Measurements from ENCODE around the gene GAGE12G.
"Not testable (repeated sequence)": the region's sequence is repeated elsewhere in the genome, so short reads cannot be mapped to it uniquely, and the experiment has no call there.

The GAGE12G gene

GRCh38 chrX:49589196-49589595 lies 19.0 kb downstream of the GAGE12G start, which contains the start of gene GAGE2A:
TSS of gene GAGE2A (plus strand) at chrX:49589496. CDS start at chrX:49590651, 1,155 bp downstream.
- H2BK5ac ChIP-seq (ENCODE audit: low read depth, low read length, poor library complexity); H3K79me1 ChIP-seq (ENCODE audit: low read length); H3K4me1 ChIP-seq (ENCODE audit: control insufficient read depth in 1 of 2, insufficient read depth in 2 of 2, low read length in 2 of 2); H3K4me2 ChIP-seq (ENCODE audit: low read length); H3K4ac ChIP-seq (ENCODE audit: low read depth, low read length); H3K36me3 ChIP-seq (ENCODE audit: control insufficient read depth in 1 of 2, insufficient read depth in 2 of 2, low read length in 2 of 2); H2BK120ac ChIP-seq (ENCODE audit: insufficient read depth, low read length, poor library complexity); H3K23ac ChIP-seq (ENCODE audit: low read length); H3K9ac ChIP-seq (ENCODE audit: low read length); H4K12ac ChIP-seq (ENCODE audit: low read depth, low read length); H3K4me3 ChIP-seq (ENCODE audit: low read depth, low read length); H2BK12ac ChIP-seq (ENCODE audit: low read length); H3K79me2 ChIP-seq (ENCODE audit: control insufficient read depth, insufficient read depth, low read length, poor library complexity); H3K14ac ChIP-seq (ENCODE audit: low read length); H4K8ac ChIP-seq (ENCODE audit: low read depth, low read length); H4K91ac ChIP-seq (ENCODE audit: low read depth, low read length); H3K27ac ChIP-seq (ENCODE audit: low read depth, low read length); DNase-seq; H2AK5ac ChIP-seq (ENCODE audit: low read length); H2AFZ ChIP-seq (ENCODE audit: insufficient read depth, low read length, poor library complexity); H3K18ac ChIP-seq (ENCODE audit: low read length); H3K27me3 ChIP-seq (ENCODE audit: insufficient read depth, low read length); H3K9me3 ChIP-seq (ENCODE audit: insufficient read depth, low read depth, low read length): not testable (repeated sequence)
- WGBS (ENCODE audit: extremely low coverage, insufficient coverage, insufficient read length): no CpG with 5 or more reads among the region's 16 CpGs

- not testable (repeated sequence) for H4K91ac ChIP-seq (ENCODE audit: low read depth, low read length); H2AK5ac ChIP-seq (ENCODE audit: low read length); H3K4me3 ChIP-seq (ENCODE audit: low read depth, low read length); H3K4ac ChIP-seq (ENCODE audit: low read depth, low read length); H3K18ac ChIP-seq (ENCODE audit: low read length); H3K14ac ChIP-seq (ENCODE audit: low read length); H3K9me3 ChIP-seq (ENCODE audit: insufficient read depth, low read depth, low read length); H4K8ac ChIP-seq (ENCODE audit: low read depth, low read length); H3K27ac ChIP-seq (ENCODE audit: low read depth, low read length); H3K9ac ChIP-seq (ENCODE audit: low read length); H3K23ac ChIP-seq (ENCODE audit: low read length); H2AFZ ChIP-seq (ENCODE audit: insufficient read depth, low read length, poor library complexity); H3K4me2 ChIP-seq (ENCODE audit: low read length); H3K36me3 ChIP-seq (ENCODE audit: control insufficient read depth in 1 of 2, insufficient read depth in 2 of 2, low read length in 2 of 2); H3K4me1 ChIP-seq (ENCODE audit: control insufficient read depth in 1 of 2, insufficient read depth in 2 of 2, low read length in 2 of 2); H3K79me2 ChIP-seq (ENCODE audit: control insufficient read depth, insufficient read depth, low read length, poor library complexity); H3K27me3 ChIP-seq (ENCODE audit: insufficient read depth, low read length); H2BK5ac ChIP-seq (ENCODE audit: low read depth, low read length, poor library complexity); H2BK120ac ChIP-seq (ENCODE audit: insufficient read depth, low read length, poor library complexity); H2BK12ac ChIP-seq (ENCODE audit: low read length); H3K79me1 ChIP-seq (ENCODE audit: low read length); H4K12ac ChIP-seq (ENCODE audit: low read depth, low read length); DNase-seq
- WGBS (ENCODE audit: extremely low coverage, insufficient coverage, insufficient read length): no CpG with 5 or more reads among the region's 37 CpGs
Observed at GRCh38 chrX:49589769-49590478, 19.7 kb downstream of the GAGE12G start.

- H3K9me3 ChIP-seq (ENCODE audit: insufficient read depth, low read depth, low read length); H3K4me1 ChIP-seq (ENCODE audit: control insufficient read depth in 1 of 2, insufficient read depth in 2 of 2, low read length in 2 of 2): not testable (repeated sequence)
- no CpG with 5 or more reads among the region's 17 CpGs for WGBS (ENCODE audit: extremely low coverage, insufficient coverage, insufficient read length)
Observed at GRCh38 chrX:49590488-49590887, 20.3 kb downstream of the GAGE12G start.

GRCh38 chrX:49598720-49599119 lies 28.5 kb downstream of the GAGE12G start, which contains the start of gene GAGE1:
TSS of gene GAGE1 (plus strand) at chrX:49599020. CDS start at chrX:49600175, 1,155 bp downstream.
- not testable (repeated sequence) for H3K4me2 ChIP-seq (ENCODE audit: low read length); H3K18ac ChIP-seq (ENCODE audit: low read length); H2AFZ ChIP-seq (ENCODE audit: insufficient read depth, low read length, poor library complexity); H2BK12ac ChIP-seq (ENCODE audit: low read length); H3K27me3 ChIP-seq (ENCODE audit: insufficient read depth, low read length); H4K8ac ChIP-seq (ENCODE audit: low read depth, low read length); DNase-seq; H3K4me3 ChIP-seq (ENCODE audit: low read depth, low read length); H3K79me1 ChIP-seq (ENCODE audit: low read length); H4K91ac ChIP-seq (ENCODE audit: low read depth, low read length); H3K36me3 ChIP-seq (ENCODE audit: control insufficient read depth in 1 of 2, insufficient read depth in 2 of 2, low read length in 2 of 2); H2AK5ac ChIP-seq (ENCODE audit: low read length); H3K4ac ChIP-seq (ENCODE audit: low read depth, low read length); H3K27ac ChIP-seq (ENCODE audit: low read depth, low read length); H2BK5ac ChIP-seq (ENCODE audit: low read depth, low read length, poor library complexity); H3K23ac ChIP-seq (ENCODE audit: low read length); H2BK120ac ChIP-seq (ENCODE audit: insufficient read depth, low read length, poor library complexity); H3K9me3 ChIP-seq (ENCODE audit: insufficient read depth, low read depth, low read length); H3K4me1 ChIP-seq (ENCODE audit: control insufficient read depth in 1 of 2, insufficient read depth in 2 of 2, low read length in 2 of 2); H3K14ac ChIP-seq (ENCODE audit: low read length); H4K12ac ChIP-seq (ENCODE audit: low read depth, low read length); H3K79me2 ChIP-seq (ENCODE audit: control insufficient read depth, insufficient read depth, low read length, poor library complexity); H3K9ac ChIP-seq (ENCODE audit: low read length)
- WGBS (ENCODE audit: extremely low coverage, insufficient coverage, insufficient read length): no CpG with 5 or more reads among the region's 16 CpGs

More at GRCh38 chrX:49590488-49590887, 20.3 kb downstream of the GAGE12G start:
- not testable (repeated sequence) for H4K12ac ChIP-seq (ENCODE audit: low read depth, low read length); DNase-seq; H3K4me3 ChIP-seq (ENCODE audit: low read depth, low read length); H2AFZ ChIP-seq (ENCODE audit: insufficient read depth, low read length, poor library complexity); H3K36me3 ChIP-seq (ENCODE audit: control insufficient read depth in 1 of 2, insufficient read depth in 2 of 2, low read length in 2 of 2); H3K79me2 ChIP-seq (ENCODE audit: control insufficient read depth, insufficient read depth, low read length, poor library complexity); H3K4me2 ChIP-seq (ENCODE audit: low read length); H3K27ac ChIP-seq (ENCODE audit: low read depth, low read length); H4K8ac ChIP-seq (ENCODE audit: low read depth, low read length); H2BK12ac ChIP-seq (ENCODE audit: low read length); H3K79me1 ChIP-seq (ENCODE audit: low read length); H3K27me3 ChIP-seq (ENCODE audit: insufficient read depth, low read length); H3K23ac ChIP-seq (ENCODE audit: low read length); H3K14ac ChIP-seq (ENCODE audit: low read length); H2BK5ac ChIP-seq (ENCODE audit: low read depth, low read length, poor library complexity); H2AK5ac ChIP-seq (ENCODE audit: low read length); H3K18ac ChIP-seq (ENCODE audit: low read length); H3K4ac ChIP-seq (ENCODE audit: low read depth, low read length); H3K9ac ChIP-seq (ENCODE audit: low read length); H4K91ac ChIP-seq (ENCODE audit: low read depth, low read length); H2BK120ac ChIP-seq (ENCODE audit: insufficient read depth, low read length, poor library complexity)

Measured in trophoblast cell (in vitro differentiated cells and primary cell).